Stomach (tissue), 9 donors: ENCODE data around the gene POMT1. TPM values are rescaled to one million over a fixed set of nuclear protein-coding genes. Genes with fewer than 3 reads are reported as not detected.

ENCODE experiments used
- DNase-seq, 2 donors: peaks; one replicate each; pipeline versions ENCODE4 v3.0.0 to v3.0.0-alpha.2; 2013 to 2019
- H3K27ac ChIP-seq, 5 donors: fragments of 200-600 bp in 4 of 5; sonication (generic) in 4 of 5; one replicate each; pipeline ENCODE4 v1.5.1; 2013 to 2019; ENCODE audit warnings: mild to moderate bottlenecking in 1 of 5, moderate library complexity in 1 of 5
- H3K27me3 ChIP-seq, 3 donors: fragments of 200-600 bp; sonication (generic); one replicate each; pipeline ENCODE4 v1.5.1; 2017 to 2019; ENCODE audit warnings: mixed run types in 1 of 3
- H3K36me3 ChIP-seq, 4 donors: fragments of 200-600 bp; sonication (generic); 1 replicate in 3 of 4; 2 replicates in 1 of 4; pipeline ENCODE4 v1.5.1; 2016 to 2019
- H3K4me1 ChIP-seq, 4 donors: fragments of 200-600 bp; sonication (generic); one replicate each; pipeline ENCODE4 v1.5.1; 2016 to 2019
- H3K4me3 ChIP-seq, 4 donors: fragments of 200-600 bp; sonication (generic) in 3 of 4; one replicate each; pipeline ENCODE4 v1.5.1; 2016 to 2019; ENCODE audit warnings: mild to moderate bottlenecking in 1 of 4
- H3K9me3 ChIP-seq, 4 donors: fragments of 200-600 bp; sonication (generic); one replicate each; pipeline ENCODE4 v1.5.1; 2016 to 2019
- EP300 ChIP-seq: sonication (generic); formaldehyde crosslinking; IDR thresholded peaks from one replicate; pipeline ENCODE4 v1.6.1; 2017; ENCODE audit warnings: antibody characterized with exemption
- POLR2A ChIP-seq, 4 donors: fragments of 450-650 bp; IDR thresholded peaks; one replicate each; pipeline ENCODE4 v1.6.1; 2016; ENCODE audit warnings: antibody characterized with exemption in 4 of 4, control low read depth in 2 of 4, mild to moderate bottlenecking in 1 of 4, moderate library complexity in 1 of 4
- POLR2AphosphoS5 ChIP-seq, 3 donors: sonication (generic); formaldehyde crosslinking; IDR thresholded peaks; one replicate each; pipeline ENCODE4 v1.6.1; 2016; ENCODE audit warnings: antibody characterized with exemption in 3 of 3
- WGBS, 5 donors: extraction: QIAGEN DNeasy Blood & Tissue Kit in 3 of 5; methylation state at CpG; one replicate each; pipeline versions ENCODE4 v1.1.5 to v1.1.7; 2013 to 2018; 5-methylcytosine and 5-hydroxymethylcytosine counted together
- intact Hi-C: fragments of 100-400 bp; cut with DNase I; formaldehyde crosslinking; loops from one replicate; pipeline ENCODE4 v1.15.1; 2023; ENCODE audit warnings: low total_unique reads
- polyA plus RNA-seq, 3 donors: library from polyadenylated mRNA; stranded (reverse); fragments of 200-250 nt; gene quantifications; one replicate each; pipeline ENCODE4 v1.2.3, GENCODE V29; 2013
- total RNA-seq, 5 donors: library from RNA; depleted of rRNA; stranded (reverse); fragments of >200 nt; gene quantifications; one replicate each; pipeline versions ENCODE4 v1.1.0 to v1.2.3, GENCODE V29; 2014 to 2016
- TF ChIP-seq, protein P1 (sequence below), 7 experiments: fragments of 450-650 bp in 4 of 7; fragments of 200-600 bp in 3 of 7; sonication (generic) in 3 of 7; IDR thresholded peaks; one replicate each; pipeline ENCODE4 v1.5.1; 2016 to 2019; ENCODE audit warnings: antibody characterized with exemption in 7 of 7, control low read depth in 2 of 7, mild to moderate bottlenecking in 1 of 7
- donor health status: healthy with polysubstance abuse.
- donor health status: Bipolar disorder and iron deficiency.
- donor health status: healthy.

Gene POMT1
- total and polyA plus RNA-seq, 8 donors, result 3.5 to 59.7 (median 16.2) TPM

DNA sequence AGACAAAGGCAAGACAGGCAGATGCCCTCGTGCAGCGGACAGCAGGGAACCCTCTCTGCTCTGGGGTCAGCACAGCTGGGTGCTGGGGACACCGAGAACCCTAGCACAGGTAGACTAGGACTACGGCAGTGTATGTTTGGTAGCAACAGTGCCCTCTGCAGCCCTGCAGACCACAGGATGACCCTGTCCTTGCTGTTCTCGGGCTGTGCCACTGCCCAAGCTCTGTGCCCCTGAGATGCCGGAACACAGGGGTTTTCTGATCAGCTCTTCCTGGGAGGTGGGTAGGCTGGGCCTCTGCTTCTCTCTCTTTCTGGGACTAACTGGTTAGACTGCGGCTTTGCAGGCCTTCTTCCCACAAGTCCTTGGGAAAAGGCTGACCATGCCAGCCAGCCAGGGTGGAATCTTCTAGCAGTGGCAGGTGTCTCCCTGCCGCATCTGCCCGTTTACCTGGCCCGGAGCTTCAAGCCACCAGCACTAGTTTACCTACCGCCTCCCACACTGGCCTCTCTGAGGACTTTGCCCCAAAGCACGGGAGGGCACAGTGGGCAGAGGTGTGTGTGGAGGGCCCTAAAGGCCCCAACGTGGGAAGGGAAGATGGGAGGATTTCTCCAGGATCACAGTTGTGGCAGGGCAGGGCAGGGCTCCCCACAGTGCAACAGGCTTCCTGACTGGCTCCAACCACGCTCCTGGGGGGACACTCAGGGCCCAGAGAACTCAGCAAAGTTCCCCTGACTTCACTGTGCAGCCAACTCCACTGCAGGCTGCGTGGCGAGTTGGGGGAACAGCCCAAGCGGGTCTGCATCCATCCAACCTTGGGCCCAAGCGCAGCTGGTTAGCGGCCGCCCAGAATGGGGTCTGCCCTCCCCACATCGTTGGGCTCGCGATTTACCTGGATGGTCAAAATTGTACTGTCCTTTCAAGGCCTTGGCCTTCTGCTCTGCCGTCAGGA is 27.2 kb downstream of the POMT1 start:
- H3K27ac ChIP-seq, result peak overlapping the region in 4 of 5 donors; percentile 77 to 88 (median 82)
- no peak for DNase-seq

DNA sequence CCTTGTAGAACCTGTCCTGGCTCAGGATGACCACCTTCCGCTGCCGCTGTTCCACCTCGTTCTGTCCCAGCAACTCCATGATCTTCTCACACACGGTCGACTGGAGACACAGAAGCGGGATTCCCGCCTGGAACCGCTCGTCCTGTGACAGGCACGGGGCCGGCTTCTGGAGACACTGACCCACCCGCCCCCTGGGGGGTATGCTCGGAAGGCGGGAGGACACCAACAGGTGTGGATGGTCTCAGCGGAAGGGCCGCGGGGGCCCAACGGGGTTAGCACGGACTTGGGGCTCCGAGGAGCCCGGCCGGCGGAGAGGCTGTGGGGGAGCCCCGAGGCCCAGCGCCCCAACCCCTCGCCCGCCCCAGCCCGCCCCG is 27.8 kb downstream of the POMT1 start:
- intact Hi-C loops, result no loop called here

More for the DNA sequence above, 27.2 kb downstream of the POMT1 start:
- TF ChIP-seq POLR2AphosphoS5 (IDR thresholded peaks at IDR 0.05) (no peak), EP300 (no peak), POLR2A (IDR thresholded peaks at IDR 0.05) (no peak)
- TF ChIP-seq, protein P1, sequence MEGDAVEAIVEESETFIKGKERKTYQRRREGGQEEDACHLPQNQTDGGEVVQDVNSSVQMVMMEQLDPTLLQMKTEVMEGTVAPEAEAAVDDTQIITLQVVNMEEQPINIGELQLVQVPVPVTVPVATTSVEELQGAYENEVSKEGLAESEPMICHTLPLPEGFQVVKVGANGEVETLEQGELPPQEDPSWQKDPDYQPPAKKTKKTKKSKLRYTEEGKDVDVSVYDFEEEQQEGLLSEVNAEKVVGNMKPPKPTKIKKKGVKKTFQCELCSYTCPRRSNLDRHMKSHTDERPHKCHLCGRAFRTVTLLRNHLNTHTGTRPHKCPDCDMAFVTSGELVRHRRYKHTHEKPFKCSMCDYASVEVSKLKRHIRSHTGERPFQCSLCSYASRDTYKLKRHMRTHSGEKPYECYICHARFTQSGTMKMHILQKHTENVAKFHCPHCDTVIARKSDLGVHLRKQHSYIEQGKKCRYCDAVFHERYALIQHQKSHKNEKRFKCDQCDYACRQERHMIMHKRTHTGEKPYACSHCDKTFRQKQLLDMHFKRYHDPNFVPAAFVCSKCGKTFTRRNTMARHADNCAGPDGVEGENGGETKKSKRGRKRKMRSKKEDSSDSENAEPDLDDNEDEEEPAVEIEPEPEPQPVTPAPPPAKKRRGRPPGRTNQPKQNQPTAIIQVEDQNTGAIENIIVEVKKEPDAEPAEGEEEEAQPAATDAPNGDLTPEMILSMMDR (IDR thresholded peaks at IDR 0.05), result no peak
- intact Hi-C loops, result no loop called here
- peaks cover 43 to 52% (median 50%) of the 10 kb centered on the region in 4 donors for H3K36me3 ChIP-seq
- H3K27me3 ChIP-seq, result no peaks in the 10 kb centered on the region
- 45 to 53% (median 49%) methylated on average over 14 to 24 of the region's 24 CpGs for WGBS, 5 donors
- no peaks in the 10 kb centered on the region for H3K9me3 ChIP-seq
- H3K4me1 ChIP-seq, result peaks cover 15 to 28% (median 25%) of the 10 kb centered on the region in 4 donors
- H3K4me3 ChIP-seq, result peak overlapping the region; percentile 71 to 100 (median 98)

DNA sequence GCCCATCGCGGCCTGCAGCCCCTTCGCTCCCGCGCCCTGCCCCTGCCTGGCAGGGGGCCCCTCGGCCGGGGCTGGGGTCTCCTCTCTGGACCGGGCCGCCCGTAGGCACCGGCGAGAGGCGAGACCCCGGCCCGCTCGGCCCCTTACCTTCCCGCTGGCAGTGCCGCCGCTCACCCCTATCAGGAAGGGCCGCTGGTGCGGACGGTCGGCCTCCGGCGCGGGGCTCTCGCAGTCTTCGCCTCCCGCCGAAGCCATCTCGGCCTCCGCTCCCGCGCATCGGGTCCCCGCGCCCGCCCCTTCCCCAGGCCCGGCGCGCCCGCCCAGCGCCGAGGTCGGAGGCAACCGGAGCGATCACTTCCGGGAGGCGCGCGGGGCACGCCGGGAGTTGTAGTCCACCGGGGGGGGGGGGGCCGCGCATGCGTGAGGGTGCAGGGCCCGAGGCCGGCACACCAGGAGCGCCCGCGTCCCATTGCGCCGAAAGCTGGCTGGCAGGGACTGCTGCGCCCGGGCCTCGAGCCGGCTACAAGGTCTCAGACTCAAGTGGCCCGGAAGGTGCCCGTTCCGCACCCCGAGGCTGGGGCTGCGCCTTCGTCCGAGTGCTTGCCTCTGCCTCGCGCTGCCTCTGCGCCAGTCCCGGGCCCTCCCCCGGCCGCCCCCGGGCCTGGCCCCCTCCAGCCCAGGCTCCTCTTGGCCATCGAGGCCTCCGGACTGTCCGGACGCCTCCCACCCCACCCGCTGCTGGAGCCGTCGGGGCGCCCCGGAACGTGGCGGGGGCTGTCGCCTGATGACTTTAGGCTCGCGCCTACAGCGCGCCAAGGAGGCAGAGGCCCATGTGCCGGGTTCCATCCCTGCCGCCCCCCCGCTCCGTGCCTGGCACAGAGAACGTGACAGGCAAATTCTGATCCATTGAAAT is 28.5 kb downstream of the POMT1 start, which contains the start of gene UCK1:
UCK1 (minus strand) TSS at position 344 of the 913 bp plus-strand sequence; CDS start at position 255, 89 bp downstream.
- Histone ChIP-seq H3K36me3 (peaks cover 30 to 39% (median 37%) of the 10 kb centered on the region in 4 donors), H3K4me3 (peak within 1 kb of the TSS; percentile 71 to 100 (median 98)), H3K4me1 (peaks cover 15 to 34% (median 29%) of the 10 kb centered on the region in 4 donors), H3K27ac (peak within 1 kb of the TSS; percentile 77 to 88 (median 80)), H3K9me3 (no peaks in the 10 kb centered on the region), H3K27me3 (no peaks in the 10 kb centered on the region)
- WGBS, 5 donors, result 1 to 20% (median 10%) methylated on average over 37 to 98 of the region's 103 CpGs
- intact Hi-C loops, result no loop called here
- peak; percentile 36 to 75 (median 62) for TF ChIP-seq POLR2AphosphoS5 (IDR thresholded peaks at IDR 0.05)
- TF ChIP-seq EP300, result no peak
- TF ChIP-seq, protein P1 (IDR thresholded peaks at IDR 0.05), result no peak
- peak; percentile 80 to 96 for DNase-seq

More for the DNA sequence above, 27.8 kb downstream of the POMT1 start:
- peak; percentile 34 to 56 for DNase-seq
- Histone ChIP-seq H3K36me3 (peaks cover 36 to 45% (median 43%) of the 10 kb centered on the region in 4 donors), H3K4me1 (peaks cover 15 to 34% (median 29%) of the 10 kb centered on the region in 4 donors), H3K4me3 (peak overlapping the region; percentile 71 to 100 (median 98)), H3K27ac (peak overlapping the region in 4 of 5 donors; percentile 77 to 88 (median 82)), H3K9me3 (no peaks in the 10 kb centered on the region), H3K27me3 (no peaks in the 10 kb centered on the region)
- no peak for TF ChIP-seq POLR2AphosphoS5 (IDR thresholded peaks at IDR 0.05)
- TF ChIP-seq, protein P1 (IDR thresholded peaks at IDR 0.05), result peak in 3 of 7 experiments; percentile 8 to 14 (median 12)
- TF ChIP-seq POLR2A (IDR thresholded peaks at IDR 0.05), result no peak
- WGBS, 5 donors, result 2 to 8% (median 4%) methylated on average over 6 to 24 of the region's 29 CpGs
